ENCODE data around the gene CCR5.

The CCR5 gene

DNA sequence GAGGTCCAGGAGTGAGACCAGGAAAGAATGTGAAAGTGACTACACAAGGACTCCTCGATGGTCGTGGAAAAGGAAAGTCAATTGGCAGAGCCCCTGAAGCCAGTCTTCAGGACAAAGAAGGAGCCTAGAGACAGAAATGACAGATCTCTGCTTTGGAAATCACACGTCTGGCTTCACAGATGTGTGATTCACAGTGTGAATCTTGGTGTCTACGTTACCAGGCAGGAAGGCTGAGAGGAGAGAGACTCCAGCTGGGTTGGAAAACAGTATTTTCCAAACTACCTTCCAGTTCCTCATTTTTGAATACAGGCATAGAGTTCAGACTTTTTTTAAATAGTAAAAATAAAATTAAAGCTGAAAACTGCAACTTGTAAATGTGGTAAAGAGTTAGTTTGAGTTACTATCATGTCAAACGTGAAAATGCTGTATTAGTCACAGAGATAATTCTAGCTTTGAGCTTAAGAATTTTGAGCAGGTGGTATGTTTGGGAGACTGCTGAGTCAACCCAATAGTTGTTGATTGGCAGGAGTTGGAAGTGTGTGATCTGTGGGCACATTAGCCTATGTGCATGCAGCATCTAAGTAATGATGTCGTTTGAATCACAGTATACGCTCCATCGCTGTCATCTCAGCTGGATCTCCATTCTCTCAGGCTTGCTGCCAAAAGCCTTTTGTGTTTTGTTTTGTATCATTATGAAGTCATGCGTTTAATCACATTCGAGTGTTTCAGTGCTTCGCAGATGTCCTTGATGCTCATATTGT, 10.8 kb upstream of the CCR5 start:
- DNase-seq, result peak in 3 of 14 donors; percentile 8 to 31 (median 15)

DNA sequence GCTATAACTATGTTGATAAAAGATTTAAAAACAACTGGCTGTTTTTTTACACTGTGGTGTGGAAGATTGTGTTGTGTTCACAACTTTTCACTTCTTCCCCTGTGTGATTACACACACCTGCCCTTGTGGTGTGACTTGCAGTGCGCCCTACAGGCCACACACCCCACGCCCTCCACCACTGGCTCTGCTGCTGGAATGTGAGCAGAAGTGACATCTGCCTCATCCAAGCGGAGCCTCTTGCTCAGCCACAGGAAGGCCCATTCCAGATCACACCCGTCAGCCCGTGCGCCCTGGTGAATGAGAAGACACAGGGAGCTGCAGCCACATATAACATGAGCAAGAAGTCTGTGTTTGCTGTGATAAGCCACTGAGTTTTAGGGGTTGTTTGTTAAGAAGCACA, 9.8 kb upstream of the CCR5 start:
- no peak for DNase-seq

DNA sequence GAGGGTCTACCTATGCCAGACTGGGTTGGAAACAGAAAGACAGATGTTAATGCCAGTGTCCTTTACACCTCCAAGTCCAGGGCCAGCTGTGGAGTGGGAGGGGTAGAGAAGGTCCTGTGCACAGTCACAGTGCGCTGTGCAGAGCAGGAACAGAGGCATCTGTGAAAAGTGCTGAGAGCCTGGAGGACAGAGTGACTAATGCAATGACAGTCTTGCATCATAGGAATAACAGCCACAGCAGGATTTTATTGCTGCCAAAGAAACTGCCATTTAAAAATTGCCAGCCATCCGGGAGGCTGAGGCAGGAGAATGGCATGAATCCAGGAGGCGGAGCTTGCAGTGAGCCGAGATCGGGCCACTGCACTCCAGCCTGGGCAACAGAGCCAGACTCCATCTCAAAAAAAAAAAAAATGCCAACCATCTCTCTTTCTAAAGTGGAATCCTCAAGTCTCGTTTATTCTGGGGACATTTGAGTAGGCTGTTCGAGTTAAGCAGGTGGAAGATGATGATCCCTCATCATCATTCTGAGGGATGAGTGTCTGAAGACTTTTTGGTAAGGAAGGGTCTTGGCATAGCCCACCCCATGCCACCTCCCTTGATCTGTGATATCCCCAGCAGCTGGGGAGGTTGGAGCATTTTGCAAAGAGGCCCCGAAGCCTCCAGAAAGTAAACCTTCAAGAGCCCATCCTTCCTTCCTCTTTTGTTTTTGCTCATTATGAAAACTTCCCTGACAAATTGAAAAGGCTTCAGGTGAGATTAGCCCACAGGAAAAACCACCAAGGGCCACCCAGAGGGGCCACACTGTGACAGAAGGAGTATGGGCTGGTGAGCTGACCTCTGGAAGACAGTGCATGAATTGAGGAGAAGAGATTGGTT, 9.1 kb upstream of the CCR5 start:
- DNase-seq, result peak in 1 of 14 donors; percentile 22

DNA sequence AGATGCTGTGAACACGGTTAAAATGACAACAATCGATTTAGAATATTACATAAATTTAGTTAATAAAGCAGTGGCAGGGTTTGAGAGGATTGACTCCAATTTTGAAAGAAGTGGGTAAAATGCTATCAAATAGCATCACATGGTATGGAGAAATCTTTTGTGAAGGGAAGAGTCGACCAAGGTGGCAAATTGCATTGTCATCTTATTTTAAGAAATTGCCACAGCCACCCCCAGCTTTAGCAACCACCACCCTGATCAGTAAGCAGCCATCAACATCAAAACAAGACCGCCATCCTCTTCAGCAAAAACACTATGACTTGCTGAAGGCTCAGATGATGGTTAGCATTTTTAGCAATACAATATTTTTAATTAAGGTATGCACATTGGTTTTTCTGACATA, 5.7 kb upstream of the CCR5 start:
- no peak for DNase-seq

DNA sequence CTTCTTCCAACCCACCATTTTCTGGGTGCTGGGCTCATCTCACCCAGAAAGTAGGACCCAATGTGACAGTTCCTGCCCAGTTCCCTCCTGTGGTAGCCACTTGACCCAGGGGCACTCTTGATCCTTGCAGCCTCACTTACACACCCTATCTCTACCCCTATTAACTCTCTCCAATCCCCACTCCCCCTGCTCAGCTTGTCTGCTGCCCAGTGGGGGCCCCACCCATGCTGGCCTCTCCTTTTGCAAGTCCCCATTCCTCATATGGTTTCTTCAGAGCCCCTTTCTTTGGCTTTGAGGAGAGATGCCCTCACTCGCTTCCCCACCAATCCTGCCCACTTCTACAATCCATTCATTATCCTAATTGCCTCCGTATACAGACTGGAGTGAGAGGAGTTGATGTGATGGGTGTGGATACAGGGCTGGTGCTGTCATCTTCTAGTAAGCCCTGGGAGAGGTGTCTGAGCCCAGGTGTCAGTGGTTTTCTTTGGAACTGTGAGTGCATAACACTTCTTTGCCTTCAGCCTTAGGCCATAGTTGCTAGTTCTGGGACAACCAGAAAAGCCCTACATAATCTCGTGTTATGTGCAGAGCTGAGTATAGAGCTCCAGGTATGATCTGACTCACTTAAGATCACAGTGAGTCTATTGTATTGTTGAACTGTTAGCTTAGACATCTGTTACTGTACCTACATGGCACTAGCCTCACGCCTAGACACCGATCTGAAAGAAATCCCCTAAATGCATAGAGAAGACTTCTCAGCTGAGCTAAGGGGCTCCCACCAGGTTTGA, 4.8 kb upstream of the CCR5 start:
- no peak for DNase-seq

DNA sequence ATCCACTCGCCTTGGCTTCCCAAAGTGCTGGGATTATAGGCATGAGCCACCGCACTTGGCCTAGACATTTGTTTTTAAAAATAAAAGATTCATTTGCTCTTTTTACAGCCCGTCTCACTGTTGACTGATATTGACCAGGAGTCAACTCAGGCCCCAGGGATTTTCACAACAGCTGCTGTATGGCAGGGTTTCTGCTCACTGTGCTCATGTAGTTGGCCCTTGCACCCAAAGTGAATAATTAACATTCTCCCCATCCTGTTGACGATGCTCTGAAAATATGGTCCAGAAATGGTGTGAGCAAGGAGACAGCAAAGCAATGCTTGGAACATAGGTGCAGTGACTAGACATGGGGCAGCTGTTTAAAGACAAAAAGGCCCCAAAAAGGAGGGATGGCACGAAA, 2.9 kb upstream of the CCR5 start:
- DNase-seq, result no peak

DNA sequence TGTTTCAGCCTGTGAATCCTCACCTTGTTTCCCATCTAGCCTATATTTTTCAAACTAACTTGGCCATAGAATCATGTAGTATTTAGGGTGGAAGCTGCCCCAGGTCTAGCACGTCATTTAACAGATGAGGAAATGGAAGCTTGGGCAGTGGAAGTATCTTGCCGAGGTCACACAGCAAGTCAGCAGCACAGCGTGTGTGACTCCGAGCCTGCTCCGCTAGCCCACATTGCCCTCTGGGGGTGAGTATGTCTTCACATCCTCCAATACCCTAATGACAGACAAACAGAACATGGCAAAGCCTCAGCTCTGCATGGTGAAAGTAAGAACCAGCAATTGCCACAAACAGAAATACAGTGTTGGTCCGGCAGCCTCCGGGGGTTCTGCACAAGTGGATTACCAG, 2.2 kb upstream of the CCR5 start:
- DNase-seq, result peak in 6 of 14 donors; percentile 21 to 54 (median 34)

DNA sequence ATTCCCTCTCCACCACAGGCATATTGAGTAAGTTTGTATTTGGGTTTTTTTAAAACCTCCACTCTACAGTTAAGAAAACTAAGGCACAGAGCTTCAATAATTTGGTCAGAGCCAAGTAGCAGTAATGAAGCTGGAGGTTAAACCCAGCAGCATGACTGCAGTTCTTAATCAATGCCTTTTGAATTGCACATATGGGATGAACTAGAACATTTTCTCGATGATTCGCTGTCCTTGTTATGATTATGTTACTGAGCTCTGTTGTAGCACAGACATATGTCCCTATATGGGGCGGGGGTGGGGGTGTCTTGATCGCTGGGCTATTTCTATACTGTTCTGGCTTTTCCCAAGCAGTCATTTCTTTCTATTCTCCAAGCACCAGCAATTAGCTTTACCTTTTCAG, 1.6 kb upstream of the CCR5 start:
- no peak for DNase-seq

DNA sequence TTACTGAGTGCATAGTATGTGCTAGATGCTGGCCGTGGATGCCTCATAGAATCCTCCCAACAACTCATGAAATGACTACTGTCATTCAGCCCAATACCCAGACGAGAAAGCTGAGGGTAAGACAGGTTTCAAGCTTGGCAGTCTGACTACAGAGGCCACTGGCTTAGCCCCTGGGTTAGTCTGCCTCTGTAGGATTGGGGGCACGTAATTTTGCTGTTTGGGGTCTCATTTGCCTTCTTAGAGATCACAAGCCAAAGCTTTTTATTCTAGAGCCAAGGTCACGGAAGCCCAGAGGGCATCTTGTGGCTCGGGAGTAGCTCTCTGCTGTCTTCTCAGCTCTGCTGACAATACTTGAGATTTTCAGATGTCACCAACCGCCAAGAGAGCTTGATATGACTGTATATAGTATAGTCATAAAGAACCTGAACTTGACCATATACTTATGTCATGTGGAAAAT, 1.0 kb upstream of the CCR5 start:
- DNase-seq, result no peak

DNA sequence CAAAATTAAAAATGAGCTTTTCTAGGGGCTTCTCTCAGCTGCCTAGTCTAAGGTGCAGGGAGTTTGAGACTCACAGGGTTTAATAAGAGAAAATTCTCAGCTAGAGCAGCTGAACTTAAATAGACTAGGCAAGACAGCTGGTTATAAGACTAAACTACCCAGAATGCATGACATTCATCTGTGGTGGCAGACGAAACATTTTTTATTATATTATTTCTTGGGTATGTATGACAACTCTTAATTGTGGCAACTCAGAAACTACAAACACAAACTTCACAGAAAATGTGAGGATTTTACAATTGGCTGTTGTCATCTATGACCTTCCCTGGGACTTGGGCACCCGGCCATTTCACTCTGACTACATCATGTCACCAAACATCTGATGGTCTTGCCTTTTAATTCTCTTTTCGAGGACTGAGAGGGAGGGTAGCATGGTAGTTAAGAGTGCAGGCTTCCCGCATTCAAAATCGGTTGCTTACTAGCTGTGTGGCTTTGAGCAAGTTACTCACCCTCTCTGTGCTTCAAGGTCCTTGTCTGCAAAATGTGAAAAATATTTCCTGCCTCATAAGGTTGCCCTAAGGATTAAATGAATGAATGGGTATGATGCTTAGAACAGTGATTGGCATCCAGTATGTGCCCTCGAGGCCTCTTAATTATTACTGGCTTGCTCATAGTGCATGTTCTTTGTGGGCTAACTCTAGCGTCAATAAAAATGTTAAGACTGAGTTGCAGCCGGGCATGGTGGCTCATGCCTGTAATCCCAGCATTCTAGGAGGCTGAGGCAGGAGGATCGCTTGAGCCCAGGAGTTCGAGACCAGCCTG, 984 bp downstream of the CCR5 start:
- DNase-seq, result no peak

DNA sequence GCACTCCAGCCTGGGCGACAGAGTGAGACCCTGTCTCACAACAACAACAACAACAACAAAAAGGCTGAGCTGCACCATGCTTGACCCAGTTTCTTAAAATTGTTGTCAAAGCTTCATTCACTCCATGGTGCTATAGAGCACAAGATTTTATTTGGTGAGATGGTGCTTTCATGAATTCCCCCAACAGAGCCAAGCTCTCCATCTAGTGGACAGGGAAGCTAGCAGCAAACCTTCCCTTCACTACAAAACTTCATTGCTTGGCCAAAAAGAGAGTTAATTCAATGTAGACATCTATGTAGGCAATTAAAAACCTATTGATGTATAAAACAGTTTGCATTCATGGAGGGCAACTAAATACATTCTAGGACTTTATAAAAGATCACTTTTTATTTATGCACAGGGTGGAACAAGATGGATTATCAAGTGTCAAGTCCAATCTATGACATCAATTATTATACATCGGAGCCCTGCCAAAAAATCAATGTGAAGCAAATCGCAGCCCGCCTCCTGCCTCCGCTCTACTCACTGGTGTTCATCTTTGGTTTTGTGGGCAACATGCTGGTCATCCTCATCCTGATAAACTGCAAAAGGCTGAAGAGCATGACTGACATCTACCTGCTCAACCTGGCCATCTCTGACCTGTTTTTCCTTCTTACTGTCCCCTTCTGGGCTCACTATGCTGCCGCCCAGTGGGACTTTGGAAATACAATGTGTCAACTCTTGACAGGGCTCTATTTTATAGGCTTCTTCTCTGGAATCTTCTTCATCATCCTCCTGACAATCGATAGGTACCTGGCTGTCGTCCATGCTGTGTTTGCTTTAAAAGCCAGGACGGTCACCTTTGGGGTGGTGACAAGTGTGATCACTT, 2.0 kb downstream of the CCR5 start:
- no peak for DNase-seq

DNA sequence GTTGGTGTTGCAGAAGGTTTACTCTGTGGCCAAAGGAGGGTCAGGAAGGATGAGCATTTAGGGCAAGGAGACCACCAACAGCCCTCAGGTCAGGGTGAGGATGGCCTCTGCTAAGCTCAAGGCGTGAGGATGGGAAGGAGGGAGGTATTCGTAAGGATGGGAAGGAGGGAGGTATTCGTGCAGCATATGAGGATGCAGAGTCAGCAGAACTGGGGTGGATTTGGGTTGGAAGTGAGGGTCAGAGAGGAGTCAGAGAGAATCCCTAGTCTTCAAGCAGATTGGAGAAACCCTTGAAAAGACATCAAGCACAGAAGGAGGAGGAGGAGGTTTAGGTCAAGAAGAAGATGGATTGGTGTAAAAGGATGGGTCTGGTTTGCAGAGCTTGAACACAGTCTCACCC, 4.0 kb downstream of the CCR5 start:
- no peak for DNase-seq

DNA sequence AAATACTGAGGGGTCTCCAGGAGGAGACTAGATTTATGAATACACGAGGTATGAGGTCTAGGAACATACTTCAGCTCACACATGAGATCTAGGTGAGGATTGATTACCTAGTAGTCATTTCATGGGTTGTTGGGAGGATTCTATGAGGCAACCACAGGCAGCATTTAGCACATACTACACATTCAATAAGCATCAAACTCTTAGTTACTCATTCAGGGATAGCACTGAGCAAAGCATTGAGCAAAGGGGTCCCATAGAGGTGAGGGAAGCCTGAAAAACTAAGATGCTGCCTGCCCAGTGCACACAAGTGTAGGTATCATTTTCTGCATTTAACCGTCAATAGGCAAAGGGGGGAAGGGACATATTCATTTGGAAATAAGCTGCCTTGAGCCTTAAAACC, 4.5 kb downstream of the CCR5 start:
- no peak for DNase-seq

DNA sequence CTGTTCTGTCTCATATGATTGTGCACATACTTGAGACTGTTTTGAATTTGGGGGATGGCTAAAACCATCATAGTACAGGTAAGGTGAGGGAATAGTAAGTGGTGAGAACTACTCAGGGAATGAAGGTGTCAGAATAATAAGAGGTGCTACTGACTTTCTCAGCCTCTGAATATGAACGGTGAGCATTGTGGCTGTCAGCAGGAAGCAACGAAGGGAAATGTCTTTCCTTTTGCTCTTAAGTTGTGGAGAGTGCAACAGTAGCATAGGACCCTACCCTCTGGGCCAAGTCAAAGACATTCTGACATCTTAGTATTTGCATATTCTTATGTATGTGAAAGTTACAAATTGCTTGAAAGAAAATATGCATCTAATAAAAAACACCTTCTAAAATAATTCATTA, 5.1 kb downstream of the CCR5 start:
- DNase-seq, result no peak

DNA sequence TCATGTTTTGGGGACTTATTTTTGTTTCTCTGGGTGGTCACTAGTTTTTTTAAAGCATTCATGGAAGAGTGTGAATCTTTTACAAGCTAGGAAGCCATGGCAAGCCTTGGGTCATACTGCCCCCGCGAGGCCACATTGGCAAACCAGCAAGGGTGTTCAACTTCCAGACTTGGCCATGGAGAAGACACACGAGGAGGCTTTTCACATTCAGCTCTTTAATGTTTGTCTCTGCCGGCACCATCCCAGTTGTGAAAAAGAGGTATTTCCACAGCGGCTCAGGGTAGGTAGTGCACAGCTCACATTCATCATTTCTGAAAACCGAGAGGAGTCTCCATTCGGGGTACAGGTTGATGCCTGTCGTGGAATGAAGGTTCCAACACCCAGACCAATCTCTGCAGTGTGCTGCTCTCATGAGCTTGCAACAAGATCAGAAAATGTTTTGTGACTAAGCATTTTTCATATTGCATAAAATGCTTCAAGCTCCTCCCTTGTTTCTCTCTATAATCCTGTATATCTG, 7.7 kb downstream of the CCR5 start:
- peak in 11 of 14 donors; percentile 9 to 45 (median 26) for DNase-seq

DNA sequence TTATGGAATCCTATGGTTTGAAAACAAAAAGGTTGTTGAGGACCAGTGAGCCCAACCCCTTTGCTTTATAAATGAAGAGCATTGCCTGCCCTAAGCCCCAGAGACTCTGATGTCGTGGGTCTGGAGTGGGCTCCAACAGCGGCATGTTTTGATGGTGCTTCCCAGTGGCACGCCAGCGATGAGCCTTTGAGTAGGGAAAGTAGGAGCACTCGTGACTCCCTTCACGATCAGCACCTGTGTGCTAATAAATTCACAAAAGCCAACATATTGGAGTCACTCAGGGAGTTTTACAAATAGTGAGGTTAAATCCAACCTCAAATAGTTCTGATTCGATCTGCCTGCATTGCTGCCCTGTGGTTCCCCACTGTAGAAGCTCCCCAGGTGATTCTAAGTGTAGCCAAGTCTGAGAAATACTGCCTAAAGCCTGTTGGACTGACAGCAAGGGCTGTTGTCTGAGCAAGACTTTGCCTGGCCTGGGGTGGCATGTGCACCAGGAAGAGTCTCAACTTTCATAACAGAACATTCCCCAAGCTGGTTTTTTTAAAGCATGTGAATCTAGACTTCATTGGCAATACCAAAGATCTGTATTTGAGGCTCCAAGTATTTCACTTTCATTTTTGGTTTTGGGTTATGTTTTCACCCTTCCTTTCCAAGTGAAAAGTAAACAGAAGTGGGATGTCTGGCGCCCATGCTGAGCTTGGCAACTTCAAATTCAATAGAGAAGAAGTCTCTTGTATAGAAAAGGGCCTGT, 9.9 kb downstream of the CCR5 start:
- no peak for DNase-seq

DNA sequence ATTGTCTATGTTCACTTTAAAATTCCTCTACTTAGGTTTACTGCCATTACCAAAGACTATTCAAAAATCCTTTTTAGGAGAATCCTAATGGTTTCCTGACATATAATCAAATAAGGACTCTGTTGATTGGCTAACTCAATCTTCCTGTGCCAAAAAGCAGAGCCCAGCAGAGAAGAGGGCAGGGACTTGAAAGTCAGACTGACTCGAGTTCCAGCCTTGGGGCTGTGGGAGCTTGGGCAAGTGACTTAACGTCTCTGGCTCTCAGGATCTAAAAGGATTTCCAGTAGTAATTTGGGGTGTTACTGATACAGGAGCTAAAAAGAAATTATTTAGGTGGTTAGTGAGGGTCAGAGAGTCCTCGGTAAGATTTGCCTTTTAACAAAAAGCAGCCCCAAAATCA, 10.9 kb downstream of the CCR5 start:
- no peak for DNase-seq

DNA sequence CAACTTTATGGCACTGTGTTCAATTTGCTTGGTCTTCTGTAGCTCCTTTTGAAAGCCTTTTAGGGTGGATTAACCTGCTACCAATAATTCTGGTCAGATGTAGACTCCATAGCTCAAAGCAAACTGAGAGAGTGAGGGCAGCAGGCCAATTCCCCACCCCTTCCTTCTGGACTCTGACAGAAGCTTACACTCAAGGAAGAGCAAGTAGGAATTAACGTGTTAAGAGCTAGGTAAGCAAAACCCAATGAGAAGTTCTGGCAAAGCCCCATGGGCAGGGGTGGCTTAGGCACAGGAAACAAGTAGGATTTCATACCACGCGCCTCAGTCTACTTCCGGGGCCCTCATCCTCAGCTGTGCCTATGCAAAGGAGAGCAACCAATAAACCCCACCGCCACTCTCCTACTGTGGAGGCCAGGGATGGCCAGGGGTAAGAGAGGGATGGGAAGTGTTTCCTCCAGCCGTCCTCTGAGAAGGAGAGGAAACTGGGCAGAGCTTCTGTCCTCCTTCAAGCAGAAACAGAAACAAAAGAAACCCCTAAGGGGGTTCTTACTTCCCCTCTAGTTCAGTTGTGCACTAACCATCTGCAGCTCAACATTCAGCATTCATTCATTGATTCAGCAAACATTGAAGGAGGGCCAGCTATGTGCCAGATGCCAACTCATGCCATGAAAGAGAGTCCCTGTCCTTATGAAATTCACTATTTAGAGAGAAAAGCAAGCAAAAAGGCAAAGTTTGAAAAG, 12.6 kb downstream of the CCR5 start:
- no peak for DNase-seq

DNA sequence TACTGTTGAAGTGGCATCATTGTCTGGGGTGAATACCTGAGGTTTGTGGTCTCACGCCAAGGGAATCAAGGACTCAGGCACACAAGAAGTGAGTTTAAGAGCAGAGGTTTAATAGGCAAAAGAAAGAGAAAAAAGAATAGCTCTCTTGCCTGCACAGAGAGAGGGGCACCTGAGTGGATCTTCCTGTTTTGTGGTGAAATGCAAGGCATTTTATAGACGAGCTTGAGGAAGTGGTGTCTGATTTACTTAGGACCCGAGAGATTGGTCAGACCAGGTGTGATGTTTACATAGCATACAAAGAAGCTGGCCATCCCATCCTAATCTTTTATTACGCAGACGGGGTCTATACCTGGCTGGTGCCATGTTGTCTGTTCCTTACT, 13.2 kb downstream of the CCR5 start:
- DNase-seq, result no peak

Measured in C1 segment of cervical spinal cord (tissue), 14 donors.